Dendritic cell treated with granulocyte-macrophage colony-stimulating factor and Interleukin-4, amounts not matched to agents 40 ng/mL and 50 ng/mL, for 4 days (primary cell): Measurements from ENCODE around the gene GDF2.

Experiments used
- H3K27ac Mint-ChIP-seq: one replicate; pipeline ENCODE4 v1.8.0; 2022; ENCODE audit warnings: mild to moderate bottlenecking, mixed read lengths
- H3K27me3 Mint-ChIP-seq: one replicate; pipeline ENCODE4 v1.8.0; 2022; ENCODE audit warnings: mild to moderate bottlenecking, mixed read lengths
- H3K36me3 Mint-ChIP-seq: one replicate; pipeline ENCODE4 v1.8.0; 2022; ENCODE audit warnings: low read depth, mixed read lengths
- H3K4me1 Mint-ChIP-seq: one replicate; pipeline ENCODE4 v1.8.0; 2022; ENCODE audit warnings: low read depth, mixed read lengths
- H3K4me3 Mint-ChIP-seq: one replicate; pipeline ENCODE4 v1.8.0; 2022; ENCODE audit warnings: mild to moderate bottlenecking, moderate library complexity, mixed read lengths
- H3K9me3 Mint-ChIP-seq: one replicate; pipeline ENCODE4 v1.8.0; 2022; ENCODE audit warnings: mixed read lengths
- intact Hi-C: fragments of 100-400 bp; cut with micrococcal nuclease; formaldehyde crosslinking; loops from one replicate; pipeline ENCODE4 v1.15.0; 2022

Gene GDF2

DNA sequence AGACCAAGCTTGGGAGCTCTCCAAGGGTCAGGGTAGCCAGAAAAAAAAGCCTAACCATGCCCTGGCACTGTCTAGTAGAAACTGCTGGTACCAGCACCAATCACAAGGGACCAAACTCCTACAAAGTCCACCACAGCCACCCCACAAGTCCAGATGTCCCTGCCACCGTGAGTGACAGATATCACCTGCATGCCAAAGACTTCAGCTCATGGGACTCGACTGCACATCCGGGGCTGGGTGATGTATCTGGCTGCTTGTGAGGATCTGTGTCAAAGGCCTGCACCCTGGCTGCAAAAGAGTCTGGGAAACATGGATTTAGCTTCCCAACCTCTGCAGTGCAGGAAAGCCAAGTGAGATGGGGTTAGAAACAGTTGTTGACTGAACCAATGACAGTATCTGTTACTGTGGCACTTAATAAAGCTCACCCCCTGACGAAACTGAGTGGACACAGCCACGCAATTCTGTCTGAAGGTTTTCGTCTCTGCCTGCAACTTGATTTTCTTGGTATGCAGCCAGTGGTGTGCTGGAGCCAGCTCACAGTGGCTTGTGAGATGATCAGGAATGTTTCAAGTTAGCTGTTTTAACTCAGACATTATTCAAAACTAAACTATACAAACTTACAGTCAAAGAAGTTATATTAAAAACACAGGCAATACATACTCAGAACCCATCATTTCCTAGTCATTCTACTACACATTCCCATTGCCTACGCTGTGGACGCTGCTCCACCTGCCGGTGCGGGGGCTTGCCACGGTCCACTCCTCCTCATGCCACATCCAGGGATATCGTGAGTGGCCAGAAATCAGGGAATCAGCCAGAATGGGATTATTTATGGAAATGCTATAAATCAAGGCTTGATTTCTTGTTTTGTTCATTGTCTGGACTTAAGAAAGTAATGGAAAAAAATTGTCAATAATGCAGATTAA lies 52.6 kb downstream of the GDF2 start:
- Mint-ChIP-seq H3K27ac (no peak overlapping the region), H3K4me3 (no peak overlapping the region), H3K4me1 (no peaks in the 10 kb centered on the region), H3K9me3 (no peaks in the 10 kb centered on the region), H3K27me3 (peaks cover 37% of the 10 kb centered on the region), H3K36me3 (no peaks in the 10 kb centered on the region)
- intact Hi-C loops: no loop called here

DNA sequence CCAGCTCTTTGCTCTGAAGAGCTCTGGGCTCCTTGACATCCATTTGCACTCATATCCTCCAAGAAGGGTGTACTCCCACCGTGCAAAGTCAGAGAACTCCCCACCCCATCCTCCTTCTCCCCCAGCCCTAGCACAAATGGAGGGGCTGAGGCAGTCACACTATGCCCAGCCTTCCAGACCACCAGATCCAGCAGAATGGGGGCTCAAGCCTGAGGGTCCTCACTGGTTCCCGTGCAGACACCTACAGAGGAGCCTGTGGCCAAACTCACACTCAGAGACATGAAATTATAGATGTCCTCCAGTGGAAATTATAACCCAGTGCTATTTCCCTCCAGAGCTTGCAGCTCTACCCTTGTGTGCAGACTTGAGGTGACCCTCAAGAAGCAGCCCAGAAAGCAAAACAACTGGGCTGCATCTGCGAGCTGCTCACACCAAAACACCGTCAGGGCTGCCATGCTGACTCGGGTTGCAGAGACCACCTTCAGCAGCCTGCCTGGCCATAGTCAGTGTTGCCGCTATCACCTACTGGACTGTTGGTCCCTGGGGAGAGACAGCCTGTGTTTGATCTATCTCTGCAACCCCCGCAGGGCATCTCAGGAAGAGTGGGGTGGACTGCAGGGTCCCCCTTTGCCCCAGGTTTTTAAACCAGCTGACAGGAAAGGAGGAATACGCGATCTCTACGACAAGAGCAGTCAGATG lies 54.4 kb downstream of the GDF2 start:
- Mint-ChIP-seq H3K9me3 (no peaks in the 10 kb centered on the region), H3K4me1 (no peaks in the 10 kb centered on the region), H3K27ac (no peak overlapping the region), H3K4me3 (no peak overlapping the region), H3K27me3 (peaks cover 52% of the 10 kb centered on the region), H3K36me3 (no peaks in the 10 kb centered on the region)
- intact Hi-C loops: no loop called here
